Endodermal cell (in vitro differentiated cells): ENCODE results near the gene ZNF280A. TPM values are rescaled to one million over a fixed set of nuclear protein-coding genes. Genes with fewer than 3 reads are reported as not detected.

Source experiments
- DNase-seq: peaks from one replicate; pipeline ENCODE4 v3.0.0-alpha.2; 2017
- H3K27ac ChIP-seq: 2 replicates; pipeline ENCODE4 v1.5.1; 2013; ENCODE audit warnings: mild to moderate bottlenecking, low read depth, low read length, moderate library complexity
- H3K27me3 ChIP-seq: 2 replicates; pipeline ENCODE4 v1.6.1; 2013; ENCODE audit warnings: mild to moderate bottlenecking, low read length, moderate library complexity; ENCODE audit not compliant: insufficient read depth, control insufficient read depth, poor library complexity, severe bottlenecking
- H3K36me3 ChIP-seq: 2 replicates; pipeline ENCODE4 v1.7.0; 2013; ENCODE audit warnings: mild to moderate bottlenecking, low read length, moderate library complexity; ENCODE audit not compliant: control insufficient read depth, insufficient read depth
- H3K4me1 ChIP-seq: one replicate; pipeline ENCODE4 v1.7.0; 2013; ENCODE audit warnings: low read length; ENCODE audit not compliant: control insufficient read depth, insufficient read depth
- H3K4me3 ChIP-seq: 2 replicates; pipeline ENCODE4 v1.5.1; 2013; ENCODE audit warnings: mild to moderate bottlenecking, low read length, moderate library complexity
- H3K9ac ChIP-seq: 2 replicates; pipeline ENCODE4 v1.6.1; 2013; ENCODE audit warnings: mild to moderate bottlenecking, low read length, moderate library complexity; ENCODE audit not compliant: poor library complexity, severe bottlenecking; ENCODE audit errors: extremely low read depth
- H3K9me3 ChIP-seq: 2 replicates; pipeline ENCODE4 v1.6.1; 2013; ENCODE audit warnings: mild to moderate bottlenecking, low read length, moderate library complexity; ENCODE audit not compliant: control insufficient read depth
- H3K27ac Mint-ChIP-seq: 2 replicates; pipeline ENCODE4 v1.8.0; 2020; ENCODE audit warnings: mixed read lengths
- H3K27me3 Mint-ChIP-seq: 2 replicates; pipeline ENCODE4 v1.8.0; 2021; ENCODE audit warnings: mild to moderate bottlenecking, mixed read lengths; ENCODE audit not compliant: insufficient read depth
- H3K36me3 Mint-ChIP-seq: 2 replicates; pipeline ENCODE4 v1.8.0; 2020; ENCODE audit warnings: low read depth, mixed read lengths
- H3K4me1 Mint-ChIP-seq: 2 replicates; pipeline ENCODE4 v1.8.0; 2020; ENCODE audit warnings: mixed read lengths
- H3K4me3 Mint-ChIP-seq: 2 replicates; pipeline ENCODE4 v1.8.0; 2020; ENCODE audit warnings: mild to moderate bottlenecking, moderate library complexity, mixed read lengths
- H3K9me3 Mint-ChIP-seq: 2 replicates; pipeline ENCODE4 v1.8.0; 2020; ENCODE audit warnings: mild to moderate bottlenecking, mixed read lengths
- CTCF ChIP-seq: fragments of 200-600 bp; sonication (generic); conservative IDR thresholded peaks from 2 replicates; pipeline ENCODE4 v1.5.0; 2021; ENCODE audit warnings: antibody characterized with exemption, mild to moderate bottlenecking
- WGBS, 2 experiments: methylation state at CpG; one replicate each; pipeline versions ENCODE4 v1.1.5 to v1.1.7; 2013; ENCODE audit warnings: missing lambda C conversion rate in 2 of 2, mixed read lengths in 1 of 2; ENCODE audit not compliant: insufficient coverage in 1 of 2, insufficient read length in 1 of 2; 5-methylcytosine and 5-hydroxymethylcytosine counted together
- total RNA-seq, 2 donors: library from RNA; stranded (reverse); fragmentation: NEBNext Ultra II Directional in 1 of 2; extraction: Animal tissue kit (Norgen Biotek cat#: 25700) in 1 of 2; gene quantifications; 2 replicates in 1 of 2; 3 replicates in 1 of 2; pipeline ENCODE4 v1.2.1, GENCODE V29; 2021

Gene ZNF280A
- total RNA-seq, 2 donors from 2014 or later: 0.55 to 2.1 TPM

GRCh38 chr22:22558972-22559603, 39.0 kb upstream of the ZNF280A start, which contains the start of gene PRAME:
Gene PRAME, minus strand, starts transcription at chr22:22559265. Its CDS starts 2,433 bp downstream, at chr22:22556832.
- peak; percentile 88 for TF ChIP-seq CTCF
- Mint-ChIP-seq H3K27me3 (peaks cover 65% of the 10 kb centered on the region), H3K27ac (no peak within 1 kb of the TSS), H3K4me1 (peaks cover 1% of the 10 kb centered on the region), H3K9me3 (peaks cover 21% of the 10 kb centered on the region), H3K4me3 (no peak within 1 kb of the TSS), H3K36me3 (no peaks in the 10 kb centered on the region)
- H3K4me3 ChIP-seq: no peak within 1 kb of the TSS
- DNase-seq: peak; percentile 95
- no peaks in the 10 kb centered on the region for H3K4me1 ChIP-seq
- H3K36me3 ChIP-seq: no peaks in the 10 kb centered on the region
- no peak within 1 kb of the TSS for H3K27ac ChIP-seq
- peaks cover 6% of the 10 kb centered on the region for H3K27me3 ChIP-seq
- no peak within 1 kb of the TSS for H3K9ac ChIP-seq
- no peaks in the 10 kb centered on the region for H3K9me3 ChIP-seq
- WGBS, 2 experiments: 86 to 87% methylated on average over 15 to 32 of the region's 32 CpGs

- H3K36me3 ChIP-seq: no peaks in the 10 kb centered on the region
- peaks cover 6% of the 10 kb centered on the region for H3K27me3 ChIP-seq
- Mint-ChIP-seq H3K27me3 (peaks cover 65% of the 10 kb centered on the region), H3K9me3 (peaks cover 21% of the 10 kb centered on the region), H3K4me1 (peaks cover 2% of the 10 kb centered on the region), H3K4me3 (no peak overlapping the region), H3K27ac (no peak overlapping the region), H3K36me3 (no peaks in the 10 kb centered on the region)
- 96% methylated on average over 15 of the region's 25 CpGs; no CpG with 5 or more reads in 1 of the 2 experiments for WGBS, 2 experiments
- no peaks in the 10 kb centered on the region for H3K9me3 ChIP-seq
- no peak overlapping the region for H3K9ac ChIP-seq
- no peak overlapping the region for H3K27ac ChIP-seq
- H3K4me1 ChIP-seq: no peaks in the 10 kb centered on the region
- TF ChIP-seq CTCF: no peak
- H3K4me3 ChIP-seq: no peak overlapping the region
- DNase-seq: no peak
Observed at GRCh38 chr22:22558071-22558971, 38.3 kb upstream of the ZNF280A start.

DNA sequence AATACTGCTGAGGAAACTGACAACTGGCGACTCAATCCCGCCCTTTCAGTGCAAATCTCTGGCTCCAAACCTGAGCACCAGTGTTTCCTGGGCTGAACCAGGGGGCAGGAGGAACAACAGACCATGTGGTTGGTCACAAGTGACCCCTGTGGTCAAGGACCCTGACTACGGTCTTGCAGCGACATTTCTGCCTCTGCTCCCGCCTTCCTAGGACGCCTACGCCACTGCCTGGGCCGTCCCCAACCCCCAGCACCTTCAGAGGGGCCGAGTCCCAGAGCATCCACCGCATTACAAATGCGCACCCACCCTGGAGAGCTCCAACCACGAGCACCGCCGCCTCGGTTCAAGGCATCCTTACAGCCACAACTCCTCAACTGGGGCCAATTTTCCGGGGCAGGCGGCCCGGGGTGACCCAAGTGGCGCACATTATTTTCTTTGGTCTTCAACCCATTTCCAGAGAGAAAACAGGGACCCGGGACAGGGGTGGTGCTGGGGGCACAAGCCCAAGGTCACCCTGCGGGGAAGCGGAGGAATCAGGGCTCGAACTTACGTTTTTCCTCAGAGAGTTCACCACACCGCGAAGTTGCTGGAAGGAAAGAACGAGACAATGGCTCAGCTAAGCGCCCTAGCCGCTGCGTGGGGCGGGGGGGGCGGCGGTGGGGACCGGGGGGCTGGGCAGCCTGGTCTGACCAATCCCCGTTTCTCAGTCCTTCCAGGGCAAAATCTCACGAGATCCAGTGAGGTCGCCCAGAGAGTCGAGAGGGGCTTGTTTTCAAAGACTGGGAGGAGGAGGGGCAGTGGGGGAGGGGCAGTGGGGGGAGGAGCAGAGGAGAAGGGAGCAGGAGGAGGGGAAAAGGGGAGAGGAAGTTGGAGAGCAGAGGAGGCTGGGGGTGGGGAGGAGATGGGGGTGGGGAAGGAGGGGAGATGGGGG, 37.2 kb upstream of the ZNF280A start:
- Mint-ChIP-seq H3K4me3 (no peak overlapping the region), H3K27me3 (peaks cover 62% of the 10 kb centered on the region), H3K9me3 (peaks cover 21% of the 10 kb centered on the region), H3K27ac (no peak overlapping the region), H3K36me3 (no peaks in the 10 kb centered on the region), H3K4me1 (peaks cover 7% of the 10 kb centered on the region)
- Histone ChIP-seq H3K27me3 (peaks cover 1% of the 10 kb centered on the region), H3K36me3 (no peaks in the 10 kb centered on the region), H3K9me3 (no peaks in the 10 kb centered on the region), H3K4me1 (no peaks in the 10 kb centered on the region), H3K9ac (no peak overlapping the region), H3K4me3 (no peak overlapping the region), H3K27ac (no peak overlapping the region)
- TF ChIP-seq CTCF: no peak
- no peak for DNase-seq
- 94 to 95% methylated on average over 23 to 37 of the region's 38 CpGs for WGBS, 2 experiments
